RWPE2 (cell line): Measurements from ENCODE around the gene CALD1.

Experiments
- ATAC-seq: fragments of 200-7000 bp; cut with Tn5 transposase; 3 replicates; pipeline ENCODE4 v1.9.1; 2021; ENCODE audit warnings: low read depth
- DNase-seq: peaks from one replicate; pipeline ENCODE4 v3.0.0-alpha.2; 2020; ENCODE audit warnings: low spot score
- H3K27ac ChIP-seq: fragments of 450-650 bp; 2 replicates; pipeline ENCODE4 v1.5.1; 2017; ENCODE audit warnings: mild to moderate bottlenecking; ENCODE audit not compliant: poor library complexity, severe bottlenecking
- H3K27me3 ChIP-seq: fragments of 250-450 bp; sonication (Bioruptor Pico); 2 replicates; pipeline ENCODE4 v1.5.1; 2021; ENCODE audit warnings: mild to moderate bottlenecking, moderate library complexity; ENCODE audit not compliant: insufficient read depth, poor library complexity, severe bottlenecking
- H3K36me3 ChIP-seq: fragments of 250-450 bp; sonication (Bioruptor Pico); 2 replicates; pipeline ENCODE4 v1.5.1; 2020; ENCODE audit warnings: low read depth, mild to moderate bottlenecking, moderate library complexity
- H3K4me1 ChIP-seq: fragments of 250-450 bp; sonication (Bioruptor Pico); 2 replicates; pipeline ENCODE4 v1.5.1; 2021; ENCODE audit warnings: mild to moderate bottlenecking, moderate library complexity; ENCODE audit not compliant: insufficient read depth, poor library complexity, severe bottlenecking
- H3K4me3 ChIP-seq: fragments of 250-450 bp; sonication (Bioruptor Pico); 2 replicates; pipeline ENCODE4 v1.5.1; 2021; ENCODE audit warnings: mild to moderate bottlenecking, moderate library complexity; ENCODE audit not compliant: severe bottlenecking
- H3K9me3 ChIP-seq: fragments of 250-450 bp; sonication (Bioruptor Pico); 2 replicates; pipeline ENCODE4 v1.5.1; 2021; ENCODE audit warnings: mild to moderate bottlenecking, moderate library complexity; ENCODE audit not compliant: severe bottlenecking
- CTCF ChIP-seq: fragments of 450-650 bp; IDR thresholded peaks from one replicate; pipeline ENCODE4 v1.5.1; 2017; ENCODE audit warnings: mild to moderate bottlenecking, moderate library complexity; ENCODE audit not compliant: poor library complexity, severe bottlenecking

The CALD1 gene

GRCh38 chr7:134892963-134893362 is 113.5 kb downstream of the CALD1 start:
- Histone ChIP-seq H3K27ac (no peak overlapping the region), H3K4me1 (peaks cover 29% of the 10 kb centered on the region), H3K27me3 (no peaks in the 10 kb centered on the region), H3K9me3 (peaks cover 16% of the 10 kb centered on the region), H3K36me3 (peaks cover 33% of the 10 kb centered on the region), H3K4me3 (no peak overlapping the region)
- no peak for DNase-seq
- no peak for ATAC-seq
- no peak for TF ChIP-seq CTCF

- H3K27ac ChIP-seq, result no peak overlapping the region
- no peak overlapping the region for H3K4me3 ChIP-seq
- H3K27me3 ChIP-seq, result no peaks in the 10 kb centered on the region
- peaks cover 33% of the 10 kb centered on the region for H3K4me1 ChIP-seq
- H3K9me3 ChIP-seq, result peaks cover 16% of the 10 kb centered on the region
- ATAC-seq (no peak), DNase-seq (no peak)
- TF ChIP-seq CTCF, result no peak
- H3K36me3 ChIP-seq, result peaks cover 37% of the 10 kb centered on the region
These were observed 114.5 kb downstream of the CALD1 start for GRCh38 chr7:134893920-134894319.

GRCh38 chr7:134894928-134895327 is 115.5 kb downstream of the CALD1 start:
- TF ChIP-seq CTCF, result no peak
- Histone ChIP-seq H3K36me3 (peaks cover 42% of the 10 kb centered on the region), H3K9me3 (peaks cover 16% of the 10 kb centered on the region), H3K27ac (no peak overlapping the region), H3K4me3 (no peak overlapping the region), H3K4me1 (peaks cover 43% of the 10 kb centered on the region), H3K27me3 (no peaks in the 10 kb centered on the region)
- no peak for DNase-seq
- no peak for ATAC-seq

GRCh38 chr7:134896073-134896472 is 116.6 kb downstream of the CALD1 start:
- Histone ChIP-seq H3K9me3 (peaks cover 16% of the 10 kb centered on the region), H3K27me3 (no peaks in the 10 kb centered on the region), H3K4me3 (no peak overlapping the region), H3K27ac (no peak overlapping the region), H3K4me1 (peaks cover 36% of the 10 kb centered on the region), H3K36me3 (peaks cover 51% of the 10 kb centered on the region)
- no peak for TF ChIP-seq CTCF
- no peak for ATAC-seq
- DNase-seq, result no peak

- Histone ChIP-seq H3K4me1 (peaks cover 29% of the 10 kb centered on the region), H3K27ac (peak overlapping the region; percentile 83), H3K27me3 (no peaks in the 10 kb centered on the region), H3K9me3 (peaks cover 16% of the 10 kb centered on the region), H3K4me3 (no peak overlapping the region), H3K36me3 (peaks cover 57% of the 10 kb centered on the region)
- TF ChIP-seq CTCF, result no peak
- DNase-seq (no peak), ATAC-seq (no peak)
These were observed 118.5 kb downstream of the CALD1 start for GRCh38 chr7:134897936-134898335.
